ENCODE data around the gene ACAP2.
"Not testable (repeated sequence)": the region's sequence is repeated elsewhere in the genome, so short reads cannot be mapped to it uniquely, and the experiment has no call there.

The ACAP2 gene

DNA sequence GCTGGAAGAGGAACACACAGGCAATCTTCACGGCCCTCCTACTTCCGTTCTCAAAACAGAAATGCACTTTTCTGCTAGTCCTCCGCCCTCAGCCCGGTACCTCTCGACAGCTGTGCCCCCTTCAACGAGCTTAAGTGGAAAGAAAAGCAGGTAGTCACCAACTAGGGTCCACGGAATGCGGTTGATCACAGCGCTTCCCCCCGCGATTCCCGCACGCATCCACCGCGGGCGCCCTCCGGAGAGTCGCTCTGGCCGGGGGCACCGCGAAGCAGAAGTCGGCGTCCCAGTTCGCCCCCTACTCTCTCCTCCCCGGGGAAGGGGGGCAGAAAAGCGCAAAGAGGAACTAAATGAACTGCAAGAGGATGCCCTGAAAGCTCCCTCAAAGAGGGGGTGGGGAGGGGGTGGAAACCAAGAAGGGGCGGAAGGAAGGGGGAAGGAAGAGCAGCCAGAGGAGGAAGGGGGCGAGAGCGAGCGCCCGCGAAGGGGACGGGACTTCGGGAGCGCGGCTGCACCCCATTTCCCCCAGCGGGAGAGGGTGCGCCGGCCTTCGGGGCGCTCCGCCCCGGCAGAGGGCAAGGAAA, 738 bp downstream of the ACAP2 start:
- peak; percentile 27 for DNase-seq

DNA sequence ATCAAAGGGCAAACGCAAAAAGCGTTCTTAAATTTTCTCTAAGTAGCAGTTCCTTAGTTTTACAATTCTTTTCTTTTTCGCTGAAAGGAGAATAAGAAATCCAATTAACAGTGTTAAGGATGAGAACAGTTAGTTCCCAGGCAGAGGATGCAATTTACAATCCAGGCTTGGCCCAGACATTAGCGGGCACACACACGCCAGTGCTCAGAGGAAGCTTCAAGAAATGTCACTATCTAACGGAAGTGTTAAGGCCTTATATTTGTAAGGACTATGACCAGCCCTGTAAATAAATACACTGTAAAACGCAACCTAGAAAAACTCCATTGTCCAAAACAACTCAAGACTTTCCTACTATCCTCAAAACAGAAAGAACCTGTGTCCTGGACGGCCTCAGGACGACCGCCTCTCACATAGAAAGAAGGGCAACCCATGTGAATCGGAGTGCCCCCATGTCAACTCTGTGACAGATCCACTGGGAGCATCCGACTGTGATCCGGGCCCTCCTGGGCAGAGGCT, 1.3 kb downstream of the ACAP2 start:
- no peak for DNase-seq

DNA sequence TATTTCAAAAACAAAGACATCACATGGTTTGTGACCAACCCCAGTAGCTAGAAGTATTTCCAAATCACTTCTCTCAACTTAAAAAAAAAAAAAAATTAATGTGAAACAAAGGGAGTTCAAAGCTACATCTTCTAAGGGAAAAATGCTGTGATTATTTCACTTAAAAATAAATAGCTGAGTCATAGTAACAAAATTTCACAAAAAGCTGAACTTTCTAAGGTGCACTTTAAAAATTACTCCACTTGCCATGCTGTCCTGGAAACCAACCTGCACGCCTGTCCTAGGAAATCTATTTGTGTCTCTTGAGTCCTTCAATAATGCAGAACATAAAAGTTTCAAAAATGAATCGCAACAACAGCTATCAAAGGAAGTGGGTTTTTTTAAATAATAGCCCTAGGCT, 1.8 kb downstream of the ACAP2 start:
- DNase-seq = no peak

DNA sequence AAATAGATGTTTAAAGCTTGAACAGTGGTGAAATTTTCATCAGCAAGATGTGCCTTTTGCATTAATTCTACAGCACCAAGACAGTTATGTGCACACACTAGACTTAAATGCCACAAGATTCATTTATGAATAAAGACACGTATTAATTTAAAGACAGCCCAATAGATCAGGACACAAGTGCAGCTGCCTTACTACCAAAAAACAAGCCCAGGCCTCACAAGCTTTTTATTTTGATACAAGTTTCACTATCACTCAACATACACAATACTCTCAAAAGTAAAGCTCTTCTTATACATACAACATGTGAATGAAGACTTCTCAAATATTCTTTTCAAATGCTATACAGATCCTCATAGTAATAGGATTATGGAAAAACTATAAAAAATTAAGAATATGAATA, 2.4 kb downstream of the ACAP2 start:
- DNase-seq = no peak

DNA sequence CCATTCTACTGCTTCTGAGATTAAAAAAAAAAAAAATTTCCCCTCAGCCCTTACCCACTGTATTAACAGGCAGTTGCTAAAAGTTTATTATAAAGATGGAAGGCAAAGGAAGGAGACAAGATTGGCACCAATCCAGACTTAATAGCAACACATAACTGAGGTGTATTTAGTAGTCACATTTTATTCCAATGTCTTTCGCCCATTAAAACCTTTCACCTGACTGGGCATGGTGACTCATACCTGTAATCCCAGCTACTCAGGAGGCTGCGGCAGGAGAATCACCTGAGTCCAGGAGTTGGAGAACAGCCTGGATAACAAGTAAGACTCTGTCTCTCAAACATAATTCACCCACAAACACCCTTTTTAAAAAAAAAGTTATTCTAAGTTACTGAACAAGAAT, 4.4 kb downstream of the ACAP2 start:
- DNase-seq = no peak

DNA sequence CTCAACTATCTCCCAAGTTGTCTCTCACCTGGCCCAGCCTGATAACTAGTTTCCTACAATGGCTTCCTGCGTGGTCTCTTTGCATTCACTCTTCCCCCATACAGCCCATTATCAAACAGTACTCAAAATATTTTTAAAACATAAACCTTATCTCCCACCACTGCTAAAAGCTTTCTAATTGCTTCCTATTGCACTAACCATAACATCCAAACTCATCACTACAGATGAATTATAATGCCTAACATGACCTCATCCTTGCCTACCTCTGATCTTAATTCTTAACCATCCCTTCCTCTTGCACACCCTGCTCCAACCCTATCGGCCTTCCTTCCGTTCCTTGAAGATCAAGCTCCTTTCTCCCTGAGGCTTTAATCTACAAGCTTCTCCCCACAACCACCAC, 17.0 kb downstream of the ACAP2 start:
- DNase-seq = no peak

DNA sequence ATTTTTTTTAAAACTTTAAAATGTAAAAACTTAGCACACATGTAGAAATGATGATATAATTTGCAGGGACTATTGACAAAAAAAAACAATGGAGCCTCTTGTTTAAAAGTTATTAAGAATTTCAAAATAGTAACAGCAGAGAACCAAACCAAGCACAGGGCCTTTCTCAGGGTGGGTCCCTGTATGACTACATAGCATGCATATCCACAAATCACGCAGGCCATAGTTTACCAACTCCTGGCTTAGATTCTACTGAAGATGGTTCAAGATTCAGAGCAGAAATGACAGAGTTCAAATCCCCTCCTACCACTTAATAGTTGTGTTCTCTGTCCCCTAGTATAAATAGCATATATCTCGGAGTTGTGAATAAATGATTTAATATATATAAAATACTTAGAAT, 19.0 kb downstream of the ACAP2 start:
- no peak for DNase-seq

DNA sequence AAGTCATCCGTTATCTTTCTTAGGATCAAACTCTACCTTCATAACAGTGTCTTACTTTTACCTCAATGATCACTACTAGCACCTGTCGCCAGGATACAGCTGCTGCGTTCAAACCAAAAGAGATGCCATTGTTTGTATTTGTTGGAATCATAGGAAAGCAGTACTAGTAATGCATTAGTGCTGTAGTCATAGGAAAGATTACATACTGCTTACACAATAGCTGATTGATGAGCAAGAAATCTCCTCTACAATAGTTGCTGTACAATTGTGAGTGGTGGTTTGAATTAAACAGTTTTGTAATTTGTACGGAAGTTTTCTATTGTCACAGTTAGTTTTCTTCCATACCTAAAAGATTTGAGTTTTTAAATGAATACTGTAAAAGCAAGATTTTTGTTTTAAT, 21.4 kb downstream of the ACAP2 start:
- DNase-seq = no peak

DNA sequence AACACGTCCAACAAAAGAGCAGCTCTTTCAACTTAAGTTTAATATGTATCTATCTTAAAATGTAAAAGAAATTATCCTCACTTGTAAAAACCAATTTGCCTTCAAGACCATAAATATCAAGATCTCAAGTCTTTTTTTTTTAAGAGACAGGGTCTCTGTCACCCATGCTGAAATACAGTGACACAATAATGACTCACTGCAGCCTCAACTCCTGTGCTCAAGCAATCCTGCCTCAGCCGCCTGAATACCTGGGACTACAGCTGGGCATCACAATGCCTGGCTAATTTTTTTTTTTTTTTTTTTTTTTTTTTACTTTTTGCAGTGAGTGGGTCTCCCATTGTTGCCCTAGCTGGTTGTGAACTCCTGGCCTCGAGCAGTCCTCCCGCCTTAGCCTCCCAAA, 26.0 kb downstream of the ACAP2 start:
- no peak for DNase-seq

DNA sequence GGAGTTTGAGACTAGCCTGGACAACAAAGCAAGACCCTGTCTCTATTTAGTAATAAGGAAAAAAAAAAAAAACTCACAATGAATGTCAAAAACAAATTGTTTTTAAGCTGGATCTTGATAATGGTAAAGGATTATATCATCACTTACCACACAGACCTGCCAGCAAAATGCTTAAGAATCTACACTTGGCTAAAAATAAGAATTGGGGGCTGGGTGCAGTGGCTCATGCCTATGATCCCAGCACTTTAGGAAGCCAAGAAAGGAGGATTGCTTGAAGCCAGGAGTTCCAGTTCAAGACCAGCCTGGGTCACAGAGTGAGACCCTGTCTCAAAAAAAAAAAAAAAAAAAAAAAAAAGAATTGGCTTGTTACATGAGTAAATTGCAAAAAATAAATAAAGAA, 31.0 kb downstream of the ACAP2 start:
- no peak for DNase-seq

DNA sequence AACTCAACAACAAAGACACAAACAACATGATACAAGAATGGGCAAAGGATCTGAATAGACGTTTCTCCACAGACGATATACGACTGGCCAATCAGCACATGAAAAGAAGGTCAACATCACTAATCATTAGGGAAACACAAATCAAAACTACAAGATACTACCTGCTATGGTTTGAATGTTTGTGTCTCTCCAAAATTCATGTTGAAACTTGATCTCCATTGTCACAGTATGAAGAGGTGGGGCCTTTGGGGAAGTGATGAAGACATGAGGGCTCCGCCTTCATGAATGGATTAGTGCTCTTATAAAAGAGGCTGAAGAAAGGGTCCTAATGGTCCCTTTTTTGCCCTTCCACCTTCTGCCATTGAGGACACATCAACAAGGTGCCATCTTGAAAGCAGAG, 32.3 kb downstream of the ACAP2 start:
- DNase-seq = no peak

DNA sequence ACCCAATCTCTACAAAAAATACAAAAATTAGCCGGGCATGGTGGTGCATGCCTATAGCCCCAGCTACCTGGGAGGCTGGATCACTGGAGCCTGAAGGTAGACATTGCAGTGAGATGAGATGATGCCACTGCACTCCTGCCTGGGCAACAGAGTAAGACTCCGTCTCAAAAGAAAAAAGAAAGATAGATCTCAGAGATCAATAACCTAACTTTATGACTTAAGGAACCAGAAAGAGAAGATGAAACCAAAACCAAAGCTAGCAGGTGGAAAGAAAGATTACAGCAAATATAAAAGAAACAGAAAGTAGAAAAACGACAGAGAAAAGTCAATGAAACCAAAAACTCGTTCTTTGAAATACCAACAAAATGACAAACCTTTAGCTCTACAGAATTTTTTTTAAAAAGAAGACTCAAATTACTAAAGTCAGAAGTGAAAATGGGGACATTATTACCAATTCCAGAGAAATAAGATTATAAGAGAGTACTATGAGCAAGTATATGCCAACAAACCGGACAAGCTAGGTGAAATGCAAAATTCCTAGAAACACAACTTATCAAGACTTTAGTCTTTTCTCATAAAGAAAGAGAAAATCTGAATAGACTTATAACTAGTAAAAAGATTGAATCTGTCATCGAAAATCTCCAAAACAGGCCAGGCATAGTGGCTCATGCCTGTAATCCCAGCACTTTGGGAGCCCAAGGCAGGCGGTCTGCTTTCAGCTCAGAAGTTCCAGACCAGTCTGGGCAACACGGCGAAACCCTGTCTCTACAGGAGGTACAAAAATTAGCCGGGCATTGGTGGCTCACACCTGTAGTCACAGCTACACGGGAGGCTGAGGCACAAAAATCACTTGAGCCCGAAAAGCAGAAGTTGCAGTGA, 35.0 kb downstream of the ACAP2 start:
- no peak for DNase-seq

DNA sequence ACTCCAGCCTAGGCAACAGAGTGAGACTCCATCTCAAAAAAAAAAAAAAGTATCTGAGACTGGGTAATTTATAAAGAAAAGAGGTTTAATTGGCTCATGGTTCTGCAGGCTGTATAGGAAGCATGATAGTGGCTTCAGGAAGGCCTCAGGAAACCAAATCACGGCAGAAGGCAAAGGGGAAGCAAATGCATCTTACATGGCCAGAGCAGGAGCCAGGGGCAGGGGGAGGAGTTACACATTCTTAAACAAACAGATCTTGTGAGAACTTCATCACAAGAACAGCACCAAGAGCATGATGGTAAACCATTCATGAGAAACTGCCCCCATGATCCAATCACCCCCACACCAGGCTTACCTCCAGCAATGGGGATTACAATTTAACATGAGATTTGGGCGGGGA, 37.2 kb downstream of the ACAP2 start:
- DNase-seq = no peak

DNA sequence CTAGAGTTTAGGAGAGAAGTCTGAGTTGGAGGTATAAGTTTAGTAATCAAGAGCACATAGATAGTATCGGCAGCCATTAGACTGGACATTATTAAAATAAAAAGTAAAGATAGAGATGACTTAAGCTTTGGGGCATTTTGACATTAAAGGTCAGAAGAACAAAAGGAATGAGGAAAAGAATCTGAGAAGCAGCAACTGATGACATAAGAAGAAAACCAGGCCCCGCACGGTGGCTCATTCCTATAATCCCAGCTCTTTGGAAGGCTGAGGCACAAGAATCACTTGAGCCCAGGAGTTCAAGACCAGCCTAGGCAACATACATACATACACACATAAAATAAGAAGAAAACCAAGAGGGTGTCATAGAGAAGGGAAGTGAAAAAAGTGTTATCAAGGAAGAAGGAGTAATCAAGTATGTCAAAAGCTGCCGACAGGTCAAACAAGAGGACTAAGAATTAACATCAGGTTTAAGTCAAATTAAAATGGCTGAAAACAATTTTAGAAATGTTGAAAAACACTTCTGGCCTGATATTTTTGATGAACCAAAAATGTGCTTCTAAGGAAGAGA, 38.9 kb downstream of the ACAP2 start:
- no peak for DNase-seq

DNA sequence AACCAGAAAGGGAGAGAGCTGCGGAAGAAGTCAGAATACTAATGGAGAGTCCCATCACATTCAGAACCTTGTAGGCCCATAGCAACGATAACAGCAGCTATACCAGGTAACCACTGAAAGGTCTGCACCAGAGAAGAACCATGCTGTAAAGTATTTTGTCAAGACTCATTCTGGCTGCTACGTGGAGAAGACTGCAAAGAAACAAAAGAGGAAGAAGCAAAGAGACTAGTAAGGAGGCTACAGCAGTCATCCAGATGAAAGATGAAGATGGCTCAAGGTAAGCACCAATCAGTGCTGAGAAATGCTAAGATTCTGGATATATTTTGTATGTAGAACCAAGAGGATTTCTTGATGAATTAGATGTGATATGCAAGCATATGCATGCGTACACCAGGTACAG, 39.6 kb downstream of the ACAP2 start:
- no peak for DNase-seq

DNA sequence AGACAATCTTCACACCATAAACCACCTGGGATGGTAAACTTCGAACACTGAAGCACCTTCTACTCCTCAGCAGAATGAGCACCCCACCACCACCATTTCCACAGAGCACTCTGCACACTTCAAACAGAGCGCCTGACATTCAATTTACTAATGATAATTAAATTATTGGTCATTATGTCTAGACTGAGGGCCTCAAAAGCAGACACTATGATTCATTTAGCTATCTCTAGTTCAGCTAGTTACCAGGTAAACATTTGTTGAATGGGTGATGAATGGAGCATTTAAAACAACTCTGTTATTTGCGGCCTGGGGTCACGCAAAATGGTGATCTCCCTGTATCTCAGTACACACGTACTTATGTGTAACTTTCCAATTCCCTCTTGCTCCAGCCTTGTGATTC, 40.9 kb downstream of the ACAP2 start:
- DNase-seq = no peak

DNA sequence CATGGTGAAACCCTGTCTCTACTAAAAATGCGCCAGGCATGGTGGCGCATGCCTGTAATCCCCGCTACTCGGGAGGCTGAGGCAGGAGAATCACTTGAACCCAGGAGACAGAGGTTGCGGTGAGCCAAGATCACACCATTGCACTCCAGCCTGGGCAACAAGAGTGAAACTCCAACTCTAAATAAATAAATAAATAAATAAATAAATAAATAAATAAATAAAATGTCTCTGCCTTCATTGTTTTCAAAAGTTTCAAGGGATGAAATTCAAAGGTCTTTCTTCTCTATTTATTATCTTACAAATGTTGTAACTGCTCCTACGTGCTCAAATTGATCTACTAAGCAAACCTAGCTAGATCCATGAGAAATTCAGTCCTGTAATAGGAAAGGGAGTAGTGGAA, 44.4 kb downstream of the ACAP2 start:
- not testable (repeated sequence) for DNase-seq

DNA sequence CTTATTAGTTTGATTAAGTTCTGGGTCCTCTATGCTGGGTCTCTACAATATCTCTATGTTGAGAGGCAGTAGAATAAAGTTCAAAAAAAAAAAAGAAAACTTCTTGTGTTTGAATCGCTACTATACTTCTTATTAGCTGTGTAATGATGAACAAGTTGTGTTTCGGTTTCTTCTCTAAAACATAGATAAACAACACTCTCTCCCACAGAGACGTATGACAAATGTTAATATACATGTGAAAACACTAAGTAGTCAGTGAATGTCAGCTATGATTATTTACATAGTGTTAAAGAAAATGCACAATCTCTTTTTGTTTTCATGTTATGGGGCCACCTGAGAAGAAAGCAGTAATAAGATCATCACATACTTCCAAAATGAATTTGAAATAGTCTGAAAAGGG, 45.3 kb downstream of the ACAP2 start:
- DNase-seq = no peak

DNA sequence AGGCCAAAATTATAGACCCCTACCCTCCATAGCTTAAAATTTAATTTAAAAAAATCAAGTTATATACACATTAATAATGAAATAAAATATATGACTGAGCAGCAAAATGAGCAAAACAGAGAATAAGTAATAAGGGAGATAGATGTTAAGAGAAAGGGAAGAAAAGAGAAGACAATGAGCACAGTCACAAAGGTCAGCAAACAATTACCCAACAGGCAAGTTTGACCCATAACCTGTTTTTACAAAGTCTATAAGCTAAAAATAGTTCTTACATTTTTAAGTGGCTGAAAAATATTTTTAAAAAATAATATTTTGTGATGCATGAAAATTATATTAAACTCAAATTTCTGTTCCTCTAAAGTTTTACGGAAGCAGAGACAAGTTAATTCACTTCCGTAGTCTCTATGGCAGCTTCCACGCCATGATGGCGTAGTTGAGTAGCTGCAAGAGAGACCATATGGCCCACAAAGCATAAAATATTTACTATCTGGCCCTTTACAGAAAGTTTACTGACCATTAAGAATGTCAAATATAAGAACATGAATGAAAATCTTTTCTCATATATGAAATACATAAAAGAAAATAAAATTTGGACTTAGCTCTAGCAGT, 47.5 kb downstream of the ACAP2 start:
- no peak for DNase-seq

DNA sequence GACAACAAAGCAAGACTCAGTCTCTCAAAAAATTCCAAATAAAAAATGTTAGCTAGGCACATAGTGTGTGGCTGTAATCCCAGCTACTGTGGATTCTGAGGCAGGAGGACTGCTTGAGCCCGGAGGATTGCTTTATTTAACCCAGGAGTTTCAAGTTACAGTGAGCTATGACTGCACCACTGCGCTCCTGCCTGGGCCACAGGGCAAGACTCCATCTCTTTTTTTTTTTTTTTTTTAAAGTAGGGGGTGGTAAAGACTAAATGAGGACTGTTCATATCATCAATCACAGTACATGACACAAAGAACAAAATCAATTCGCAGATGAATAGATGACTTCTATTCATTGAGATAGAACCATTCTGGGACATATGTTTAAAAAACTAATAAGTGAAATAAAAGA, 48.1 kb downstream of the ACAP2 start:
- DNase-seq = no peak

DNA sequence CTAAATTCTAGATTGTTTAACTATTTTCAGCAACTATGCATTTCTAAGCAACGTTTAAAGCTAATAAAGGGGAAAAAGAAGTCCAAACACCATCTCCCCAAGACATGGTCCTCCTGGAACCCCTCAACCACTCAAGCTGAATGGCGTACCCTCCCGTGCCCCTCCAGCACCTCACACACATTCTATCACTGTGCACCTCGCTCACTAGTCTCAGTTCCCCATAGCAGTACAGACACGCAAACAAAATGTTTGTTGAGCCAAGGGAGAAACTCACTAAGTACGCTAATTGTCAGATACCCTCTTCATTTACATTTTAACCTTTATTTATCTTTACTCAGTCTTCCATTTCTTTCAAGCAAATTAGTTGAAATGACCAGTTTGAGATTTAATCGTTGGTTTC, 48.8 kb downstream of the ACAP2 start:
- DNase-seq = no peak

DNA sequence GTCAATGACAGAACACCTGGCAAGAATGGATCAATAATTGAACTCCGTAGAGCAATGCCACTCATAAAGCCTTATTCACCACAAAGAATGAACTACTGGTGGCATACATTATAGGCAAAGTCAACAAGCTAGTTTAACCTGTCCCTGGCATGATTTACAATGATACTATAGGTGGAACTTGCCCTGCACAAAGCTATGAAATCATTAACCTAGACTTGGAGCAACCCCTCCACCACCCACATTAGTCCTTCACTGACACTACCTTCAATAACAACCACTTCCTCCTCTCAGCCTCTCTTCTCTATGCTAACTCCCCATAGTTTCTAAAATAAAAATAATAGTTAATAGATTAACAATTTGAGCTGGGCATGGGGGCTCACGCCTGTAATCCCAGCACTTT, 54.4 kb downstream of the ACAP2 start:
- DNase-seq = no peak

DNA sequence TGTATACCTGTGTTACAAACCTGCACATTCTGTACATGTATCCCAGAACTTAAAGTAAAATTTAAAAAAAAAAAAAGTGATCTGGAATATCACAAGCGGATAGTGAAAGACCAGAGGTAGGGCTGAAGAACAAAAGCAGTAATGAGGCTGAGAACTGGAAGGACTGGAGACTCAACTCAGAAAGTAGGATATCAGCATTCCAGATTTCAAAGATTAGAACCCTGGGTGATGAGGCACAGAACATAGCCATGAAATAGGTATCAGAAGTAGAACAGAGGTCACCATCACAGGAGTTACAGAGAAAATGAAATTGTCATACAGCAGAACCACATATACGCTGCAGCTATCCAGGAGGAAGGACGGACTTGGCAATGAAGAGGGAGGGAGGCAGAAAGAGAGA, 56.1 kb downstream of the ACAP2 start:
- no peak for DNase-seq

DNA sequence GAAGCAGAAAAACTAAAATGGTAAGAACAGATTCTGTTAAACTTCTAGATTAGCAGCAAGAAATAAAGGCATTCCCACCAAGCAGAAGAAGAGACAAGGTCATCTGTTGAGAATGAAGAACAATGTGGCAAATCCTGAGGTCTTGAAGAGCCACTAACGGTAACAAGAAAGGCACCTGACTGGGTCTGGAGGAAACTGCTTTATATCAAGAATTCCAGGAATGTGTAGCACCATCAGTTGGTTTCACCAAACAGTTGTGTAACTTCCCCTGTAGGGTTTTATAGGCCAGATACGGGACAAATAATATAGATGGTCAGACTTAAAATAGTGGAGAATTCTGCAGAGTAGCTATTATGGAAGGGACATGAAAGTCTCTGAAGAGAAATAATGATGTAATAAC, 57.3 kb downstream of the ACAP2 start:
- no peak for DNase-seq

Data from NCI-H2171 (cell line).